Measurements from ENCODE around the gene TMEM126A.

- TF ChIP-seq EZH2 (optimal IDR thresholded peaks at IDR 0.05; ENCODE audit: low read depth, low read length): no peak
- TF ChIP-seq CTCF (IDR thresholded peaks at IDR 0.05; ENCODE audit: low read length): no peak
These were observed 57.2 kb downstream of the TMEM126A start for GRCh38 chr11:85704967-85705366.

All from MM.1S (cell line).